OCI-LY1 (cell line): ENCODE measurements around the gene ZNF324B.
"Not testable (repeated sequence)": the region's sequence is repeated elsewhere in the genome, so short reads cannot be mapped to it uniquely, and the experiment has no call there.

ENCODE experiments used
- H2AFZ ChIP-seq: fragments of 200-600 bp; sonication (generic), shearing (Covaris generic); 2 replicates; pipeline ENCODE4 v1.6.0; 2014; ENCODE audit warnings: antibody characterized with exemption, mild to moderate bottlenecking, low read length
- H3F3A ChIP-seq: fragments of 200-600 bp; sonication (generic), shearing (Covaris generic); 2 replicates; pipeline ENCODE4 v1.6.0; 2014; ENCODE audit warnings: mild to moderate bottlenecking, antibody characterized with exemption, low read length, moderate library complexity; ENCODE audit not compliant: insufficient read depth
- H3K27ac ChIP-seq: fragments of 200-600 bp; sonication (generic); 2 replicates; pipeline ENCODE4 v1.5.1; 2014; ENCODE audit warnings: low read length, mixed run types, mild to moderate bottlenecking, low read depth; ENCODE audit not compliant: poor library complexity, severe bottlenecking
- H3K27me3 ChIP-seq: fragments of 200-600 bp; sonication (generic); 2 replicates; pipeline ENCODE4 v1.6.0; 2014; ENCODE audit warnings: antibody characterized with exemption, mild to moderate bottlenecking, low read length, moderate library complexity; ENCODE audit not compliant: insufficient read depth
- H3K36me3 ChIP-seq: fragments of 200-600 bp; sonication (generic); 2 replicates; pipeline ENCODE4 v1.6.1; 2014; ENCODE audit warnings: mild to moderate bottlenecking, antibody characterized with exemption, low read length, moderate library complexity, mixed read lengths; ENCODE audit not compliant: insufficient read depth
- H3K4me1 ChIP-seq: fragments of 200-600 bp; sonication (generic); 2 replicates; pipeline ENCODE4 v1.5.1; 2014; ENCODE audit warnings: mild to moderate bottlenecking, low read length, moderate library complexity; ENCODE audit not compliant: insufficient read depth, severe bottlenecking
- H3K4me2 ChIP-seq: fragments of 200-600 bp; sonication (generic), shearing (Covaris generic); 2 replicates; pipeline ENCODE4 v1.6.1; 2014; ENCODE audit warnings: low read length
- H3K4me3 ChIP-seq: fragments of 200-600 bp; sonication (generic); 2 replicates; pipeline ENCODE4 v1.5.1; 2014; ENCODE audit warnings: low read length, low read depth, mild to moderate bottlenecking, mixed read lengths; ENCODE audit not compliant: poor library complexity, severe bottlenecking
- H3K79me2 ChIP-seq: fragments of 200-600 bp; shearing (Covaris generic); 2 replicates; pipeline ENCODE4 v1.6.1; 2016; ENCODE audit warnings: mixed run types, low read length, mixed read lengths; ENCODE audit not compliant: insufficient read depth
- H3K9ac ChIP-seq: fragments of 200-600 bp; sonication (generic), shearing (Covaris generic); 2 replicates; pipeline ENCODE4 v1.6.1; 2014; ENCODE audit warnings: mild to moderate bottlenecking, low read length, mixed read lengths
- H3K9me2 ChIP-seq: fragments of 200-600 bp; sonication (generic), shearing (Covaris generic); 2 replicates; pipeline ENCODE4 v1.6.1; 2014; ENCODE audit warnings: low read depth, mild to moderate bottlenecking, low read length, mixed read lengths
- H3K9me3 ChIP-seq: fragments of 200-600 bp; shearing (Covaris generic); 2 replicates; pipeline ENCODE4 v1.6.1; 2014; ENCODE audit warnings: low read length, mixed read lengths
- H4K20me1 ChIP-seq: fragments of 200-600 bp; sonication (generic), shearing (Covaris generic); 2 replicates; pipeline ENCODE4 v1.6.0; 2016; ENCODE audit warnings: mild to moderate bottlenecking, low read length; ENCODE audit not compliant: insufficient read depth
- CTCF ChIP-seq: fragments of 200-600 bp; sonication (generic), shearing (Covaris generic); IDR thresholded peaks from 2 replicates; pipeline ENCODE4 v1.5.1; 2017; ENCODE audit warnings: mild to moderate bottlenecking, antibody characterized with exemption, low read length, moderate library complexity, mixed read lengths
- EZH2 ChIP-seq: fragments of 200-600 bp; sonication (generic), shearing (Covaris generic); IDR thresholded peaks from 2 replicates; pipeline ENCODE4 v1.8.0; 2017; ENCODE audit warnings: borderline replicate concordance, mixed run types, mild to moderate bottlenecking, antibody characterized with exemption, low read length, moderate library complexity, mixed read lengths

The ZNF324B gene

GRCh38 chr19:58451358-58452101, at the start of gene ZNF324B:
Gene ZNF324B, plus strand, starts transcription at chr19:58451622. Its CDS starts 2,080 bp downstream, at chr19:58453702.
- peak within 1 kb of the TSS; percentile 81 for H3K4me3 ChIP-seq
- H3K27ac ChIP-seq, result no peak within 1 kb of the TSS
- H3K4me1 ChIP-seq, result peaks cover 15% of the 10 kb centered on the region
- peaks cover 17% of the 10 kb centered on the region for H3K36me3 ChIP-seq
- no peaks in the 10 kb centered on the region for H3K9me2 ChIP-seq
- H4K20me1 ChIP-seq, result no peaks in the 10 kb centered on the region
- H3K4me2 ChIP-seq, result peak within 1 kb of the TSS; percentile 83
- 0 out of 2 replicates have a peak, but pooled peaks cover 5% of the 10 kb centered on the region for H3K9me3 ChIP-seq
- peak within 1 kb of the TSS; percentile 76 for H3K9ac ChIP-seq
- no peak for TF ChIP-seq EZH2
- TF ChIP-seq CTCF, result no peak; the same call in 1 of the 2 replicates
- no peaks in the 10 kb centered on the region for H3K79me2 ChIP-seq
- peak within 1 kb of the TSS; percentile 75; the same call in 1 of the 2 replicates for H2AFZ ChIP-seq
- no peaks in the 10 kb centered on the region for H3K27me3 ChIP-seq
- H3F3A ChIP-seq, result no peaks in the 10 kb centered on the region

GRCh38 chr19:58401840-58402421, 49.5 kb upstream of the ZNF324B start:
- Histone ChIP-seq H3F3A (0 out of 2 replicates have a peak, but pooled peaks cover 5% of the 10 kb centered on the region), H2AFZ (no peak overlapping the region), H3K4me2 (peak overlapping the region; percentile 85), H3K4me3 (peak overlapping the region; percentile 66), H3K27me3 (no peaks in the 10 kb centered on the region), H3K9me3 (no peaks in the 10 kb centered on the region), H3K36me3 (no peaks in the 10 kb centered on the region; the same call in 1 of the 2 replicates), H3K27ac (peak overlapping the region; percentile 25), H3K4me1 (peaks cover 19% of the 10 kb centered on the region), H3K9ac (peak overlapping the region; percentile 68), H3K9me2 (no peaks in the 10 kb centered on the region), H3K79me2 (no peaks in the 10 kb centered on the region), H4K20me1 (no peaks in the 10 kb centered on the region)
- TF ChIP-seq CTCF, result no peak
- TF ChIP-seq EZH2, result no peak

GRCh38 chr19:58403920-58404478, 47.4 kb upstream of the ZNF324B start:
- H3K9me2 ChIP-seq, H3K36me3 ChIP-seq, H3K4me2 ChIP-seq, H3K4me3 ChIP-seq, H3K27me3 ChIP-seq, H3K9ac ChIP-seq, H4K20me1 ChIP-seq, H3K27ac ChIP-seq, H3F3A ChIP-seq, H3K9me3 ChIP-seq, H3K79me2 ChIP-seq, H2AFZ ChIP-seq: not testable (repeated sequence)
- H3K4me1 ChIP-seq, result peaks cover 28% of the 10 kb centered on the region
